Activated gamma-delta T cell treated with Interleukin-2 at 50 U/mL for 16 hours (primary cell): Measurements from ENCODE around the gene RPL23.

Source experiments
- DNase-seq: peaks from one replicate; pipeline ENCODE4 v3.0.0-alpha.2; 2020

The RPL23 gene

GRCh38 chr17:38853292-38854219 is at the start of gene RPL23:
RPL23 (minus strand) TSS chr17:38853721; CDS start chr17:38853710, 11 bp downstream.
- DNase-seq, result peak; percentile 87

- peak; percentile 56 for DNase-seq
These were observed 47.6 kb upstream of the RPL23 start for GRCh38 chr17:38900978-38901656.

- no peak for DNase-seq
These were observed 45.9 kb upstream of the RPL23 start for GRCh38 chr17:38899421-38899820.

- DNase-seq, result peak; percentile 88
These were observed 45.4 kb upstream of the RPL23 start for GRCh38 chr17:38898812-38899348.

- no peak for DNase-seq
These were observed 44.8 kb upstream of the RPL23 start for GRCh38 chr17:38898291-38898679.

- DNase-seq, result no peak
These were observed 44.3 kb upstream of the RPL23 start for GRCh38 chr17:38897671-38898290.

- DNase-seq, result no peak
These were observed 43.7 kb upstream of the RPL23 start for GRCh38 chr17:38897176-38897575.

- DNase-seq, result no peak
These were observed 42.9 kb upstream of the RPL23 start for GRCh38 chr17:38896346-38896954.

GRCh38 chr17:38894276-38894675 is 40.8 kb upstream of the RPL23 start:
- DNase-seq, result no peak

- peak; percentile 47 for DNase-seq
These were observed 40.1 kb upstream of the RPL23 start for GRCh38 chr17:38893607-38894006.

GRCh38 chr17:38893113-38893512 is 39.6 kb upstream of the RPL23 start:
- no peak for DNase-seq

GRCh38 chr17:38892620-38893019 is 39.1 kb upstream of the RPL23 start:
- no peak for DNase-seq

GRCh38 chr17:38892083-38892482 is 38.6 kb upstream of the RPL23 start:
- DNase-seq, result no peak

GRCh38 chr17:38891441-38891840 is 37.9 kb upstream of the RPL23 start:
- no peak for DNase-seq

- no peak for DNase-seq
These were observed 36.9 kb upstream of the RPL23 start for GRCh38 chr17:38890410-38890746.

- no peak for DNase-seq
These were observed 36.4 kb upstream of the RPL23 start for GRCh38 chr17:38889745-38890409.

GRCh38 chr17:38888842-38889241 is 35.3 kb upstream of the RPL23 start:
- DNase-seq, result no peak

- no peak for DNase-seq
These were observed 33.1 kb upstream of the RPL23 start for GRCh38 chr17:38886643-38887010.

- DNase-seq, result no peak
These were observed 32.5 kb upstream of the RPL23 start for GRCh38 chr17:38885728-38886642.

GRCh38 chr17:38885044-38885727 is 31.7 kb upstream of the RPL23 start:
- DNase-seq, result no peak
